HG03575 (cell line): ENCODE data around the gene DIAPH1.

Experiments
- ATAC-seq: cut with Tn5 transposase; IDR thresholded peaks from one replicate; pipeline ENCODE4 v1.9.1; 2021; ENCODE audit not compliant: unreplicated experiment, insufficient number of reproducible peaks, low FRiP score; ENCODE audit errors: extremely low read depth

DIAPH1 gene

GRCh38 chr5:141493500-141494422 is 125.0 kb downstream of the DIAPH1 start:
- no peak for ATAC-seq

GRCh38 chr5:141492168-141492885 is 126.5 kb downstream of the DIAPH1 start:
- ATAC-seq, result no peak

- ATAC-seq, result no peak
Measured at GRCh38 chr5:141491323-141492167, 127.3 kb downstream of the DIAPH1 start.

GRCh38 chr5:141490771-141491170 is 128.0 kb downstream of the DIAPH1 start:
- no peak for ATAC-seq

GRCh38 chr5:141490271-141490670 is 128.5 kb downstream of the DIAPH1 start:
- no peak for ATAC-seq

- ATAC-seq, result no peak
Measured at GRCh38 chr5:141489841-141490240, 129.0 kb downstream of the DIAPH1 start.

- no peak for ATAC-seq
Measured at GRCh38 chr5:141488591-141489561, 129.9 kb downstream of the DIAPH1 start, which contains the start of gene PCDHGC5. Gene PCDHGC5 (plus strand): TSS chr5:141489081. CDS start chr5:141489241, 160 bp downstream.

- no peak for ATAC-seq
Measured at GRCh38 chr5:141487131-141487530, 131.7 kb downstream of the DIAPH1 start.

- ATAC-seq, result no peak
Measured at GRCh38 chr5:141486091-141486490, 132.7 kb downstream of the DIAPH1 start.

GRCh38 chr5:141485321-141486055 is 133.3 kb downstream of the DIAPH1 start:
- no peak for ATAC-seq

GRCh38 chr5:141484641-141485311 is 134.0 kb downstream of the DIAPH1 start, which contains the start of gene PCDHGC4:
Gene PCDHGC4 (plus strand): TSS chr5:141485030. CDS start chr5:141485174, 144 bp downstream.
- no peak for ATAC-seq

- ATAC-seq, result no peak
Measured at GRCh38 chr5:141484310-141484640, 134.5 kb downstream of the DIAPH1 start.

GRCh38 chr5:141483902-141484301 is 134.9 kb downstream of the DIAPH1 start:
- ATAC-seq, result no peak

- ATAC-seq, result no peak
Measured at GRCh38 chr5:141479776-141480175, 139.0 kb downstream of the DIAPH1 start.

GRCh38 chr5:141478321-141478945 is 140.4 kb downstream of the DIAPH1 start:
- ATAC-seq, result no peak

GRCh38 chr5:141477815-141478214 is 141.0 kb downstream of the DIAPH1 start:
- ATAC-seq, result no peak
